GM19193 (cell line): ENCODE results near the gene PARP16.

Experiments
- POLR2A ChIP-seq: IDR thresholded peaks from 4 replicates; pipeline ENCODE4 v1.6.1; 2011; ENCODE audit not compliant: insufficient read depth, insufficient read length; ENCODE audit errors: extremely low read depth

The PARP16 gene

GRCh38 chr15:65327651-65328393, 41.1 kb upstream of the PARP16 start:
- no peak for TF ChIP-seq POLR2A

GRCh38 chr15:65326818-65327217, 40.1 kb upstream of the PARP16 start:
- TF ChIP-seq POLR2A: no peak

GRCh38 chr15:65326117-65326526, 39.4 kb upstream of the PARP16 start:
- no peak for TF ChIP-seq POLR2A

- TF ChIP-seq POLR2A: no peak
These were observed 36.4 kb upstream of the PARP16 start for GRCh38 chr15:65323071-65323511.

- TF ChIP-seq POLR2A: no peak
These were observed 32.2 kb upstream of the PARP16 start for GRCh38 chr15:65318870-65319356.

GRCh38 chr15:65312400-65312916, 25.8 kb upstream of the PARP16 start:
- no peak for TF ChIP-seq POLR2A

- no peak for TF ChIP-seq POLR2A
These were observed 25.1 kb upstream of the PARP16 start for GRCh38 chr15:65311760-65312159.

- no peak for TF ChIP-seq POLR2A
These were observed 23.9 kb upstream of the PARP16 start for GRCh38 chr15:65310431-65311137.

- TF ChIP-seq POLR2A: no peak
These were observed 23.3 kb upstream of the PARP16 start for GRCh38 chr15:65309882-65310418.

GRCh38 chr15:65307978-65308377, 21.3 kb upstream of the PARP16 start:
- no peak for TF ChIP-seq POLR2A

- TF ChIP-seq POLR2A: no peak
These were observed 19.9 kb upstream of the PARP16 start for GRCh38 chr15:65306551-65306950.

GRCh38 chr15:65305776-65306175, 19.1 kb upstream of the PARP16 start:
- TF ChIP-seq POLR2A: no peak

- no peak for TF ChIP-seq POLR2A
These were observed 18.6 kb upstream of the PARP16 start for GRCh38 chr15:65305150-65305758.

GRCh38 chr15:65304381-65305149, 17.9 kb upstream of the PARP16 start, which contains the start of gene RNU5B-1:
Gene RNU5B-1, plus strand, starts transcription at chr15:65304677.
- peak; percentile 99 for TF ChIP-seq POLR2A
